Endothelial cell of hepatic sinusoid (primary cell): Measurements from ENCODE around the gene SCP2D1.

ENCODE experiments used
- in situ Hi-C: cut with HindIII; loops from 2 replicates; pipeline ENCODE4 v1.10.0; 2017; ENCODE audit warnings: low sequenced_read_pairs

Gene SCP2D1

GRCh38 chr20:18858816-18859215 lies 45.2 kb downstream of the SCP2D1 start:
- in situ Hi-C loops, result loop anchor here (10.0 kb wide), 1 partner anchor 236 kb away; no protein-coding TSS in a partner anchor
